ENCODE data around the gene DCT. TPM values are rescaled to one million over a fixed set of nuclear protein-coding genes. Genes with fewer than 3 reads are reported as not detected.

DCT gene
- total RNA-seq, 1 experiment from 2014 or later: not detected

DNA sequence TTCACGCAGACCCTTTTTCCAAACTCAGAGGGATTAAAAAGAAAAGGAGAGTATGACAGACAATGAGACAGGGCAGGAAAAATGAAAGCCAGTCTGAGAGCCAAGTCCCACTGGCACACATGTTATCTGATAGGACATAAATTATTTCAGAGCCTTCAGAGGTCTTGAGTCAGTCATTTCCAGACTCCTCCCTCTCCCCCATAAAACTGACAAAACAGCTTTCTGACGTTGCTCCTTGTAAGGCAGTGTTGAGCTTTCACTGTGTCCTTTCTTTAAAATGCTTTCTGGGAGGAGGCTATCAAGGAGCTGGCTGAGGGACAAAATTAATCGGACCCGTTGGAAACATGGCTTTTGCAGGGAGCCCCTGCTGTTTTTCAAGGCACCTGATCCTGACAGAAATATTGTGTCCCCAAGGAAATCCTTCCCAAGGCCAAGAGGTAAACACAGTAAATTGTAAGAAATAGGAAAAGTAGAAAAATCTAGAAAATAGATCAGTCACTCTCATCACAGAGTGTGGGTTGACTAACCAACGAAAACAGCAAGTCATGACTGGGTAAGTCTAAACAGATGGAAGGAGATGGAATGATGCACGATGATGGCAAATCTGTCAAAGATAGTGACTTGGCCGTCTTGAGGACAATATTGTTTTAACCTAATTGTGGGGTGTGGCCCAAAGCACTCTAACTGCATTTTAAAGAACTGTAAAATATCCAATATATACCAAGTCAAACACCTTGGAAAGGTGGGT lies 89.7 kb downstream of the DCT start:
- TF ChIP-seq, protein P1, sequence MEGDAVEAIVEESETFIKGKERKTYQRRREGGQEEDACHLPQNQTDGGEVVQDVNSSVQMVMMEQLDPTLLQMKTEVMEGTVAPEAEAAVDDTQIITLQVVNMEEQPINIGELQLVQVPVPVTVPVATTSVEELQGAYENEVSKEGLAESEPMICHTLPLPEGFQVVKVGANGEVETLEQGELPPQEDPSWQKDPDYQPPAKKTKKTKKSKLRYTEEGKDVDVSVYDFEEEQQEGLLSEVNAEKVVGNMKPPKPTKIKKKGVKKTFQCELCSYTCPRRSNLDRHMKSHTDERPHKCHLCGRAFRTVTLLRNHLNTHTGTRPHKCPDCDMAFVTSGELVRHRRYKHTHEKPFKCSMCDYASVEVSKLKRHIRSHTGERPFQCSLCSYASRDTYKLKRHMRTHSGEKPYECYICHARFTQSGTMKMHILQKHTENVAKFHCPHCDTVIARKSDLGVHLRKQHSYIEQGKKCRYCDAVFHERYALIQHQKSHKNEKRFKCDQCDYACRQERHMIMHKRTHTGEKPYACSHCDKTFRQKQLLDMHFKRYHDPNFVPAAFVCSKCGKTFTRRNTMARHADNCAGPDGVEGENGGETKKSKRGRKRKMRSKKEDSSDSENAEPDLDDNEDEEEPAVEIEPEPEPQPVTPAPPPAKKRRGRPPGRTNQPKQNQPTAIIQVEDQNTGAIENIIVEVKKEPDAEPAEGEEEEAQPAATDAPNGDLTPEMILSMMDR (IDR thresholded peaks at IDR 0.05; ENCODE audit: unreplicated experiment): no peak
- no peaks in the 10 kb centered on the region for H3K36me3 Mint-ChIP-seq (ENCODE audit: insufficient read depth, unreplicated experiment)
- no peaks in the 10 kb centered on the region for H3K4me1 Mint-ChIP-seq (ENCODE audit: low read depth, unreplicated experiment)
- H3K27ac Mint-ChIP-seq (ENCODE audit: unreplicated experiment): no peak overlapping the region
- CTCF ChIA-PET: no interaction called here
- no peak overlapping the region for H3K4me3 Mint-ChIP-seq (ENCODE audit: low read depth, unreplicated experiment)
- intact Hi-C loops (cut with micrococcal nuclease; ENCODE audit: unreplicated experiment): no loop called here
- BruUV-seq (replicated peaks): no TSS peak
- H3K27me3 Mint-ChIP-seq (ENCODE audit: unreplicated experiment): no peaks in the 10 kb centered on the region
- H3K9me3 Mint-ChIP-seq (ENCODE audit: low read depth, unreplicated experiment): no peaks in the 10 kb centered on the region
- DNase-seq: no peak

DNA sequence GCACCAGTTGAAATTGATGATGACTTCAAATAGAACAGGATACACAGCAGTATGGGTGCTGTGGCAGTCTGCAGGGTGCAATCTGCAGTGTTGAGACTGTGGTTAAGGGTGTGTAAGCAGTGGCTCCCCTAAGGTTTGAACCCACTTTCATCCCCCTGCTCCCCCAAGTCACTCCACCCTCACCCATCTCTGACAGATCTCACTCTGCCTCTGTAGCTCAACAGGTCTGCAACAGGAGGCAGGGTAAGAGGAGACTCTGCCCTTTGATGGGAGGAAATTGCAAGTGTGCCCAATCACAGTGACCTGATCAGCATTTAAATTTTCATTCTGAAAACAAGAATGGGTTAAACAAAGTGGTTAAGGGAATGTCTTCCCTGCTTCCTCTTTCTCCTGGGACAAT lies 92.4 kb downstream of the DCT start:
- Mint-ChIP-seq H3K36me3 (ENCODE audit: insufficient read depth, unreplicated experiment) (no peaks in the 10 kb centered on the region), H3K27me3 (ENCODE audit: unreplicated experiment) (no peaks in the 10 kb centered on the region), H3K4me1 (ENCODE audit: low read depth, unreplicated experiment) (no peaks in the 10 kb centered on the region), H3K4me3 (ENCODE audit: low read depth, unreplicated experiment) (no peak overlapping the region), H3K27ac (ENCODE audit: unreplicated experiment) (no peak overlapping the region), H3K9me3 (ENCODE audit: low read depth, unreplicated experiment) (no peaks in the 10 kb centered on the region)
- TF ChIP-seq, protein P1 (IDR thresholded peaks at IDR 0.05; ENCODE audit: unreplicated experiment): no peak
- CTCF ChIA-PET: no interaction called here
- BruUV-seq (replicated peaks): no TSS peak
- no peak for DNase-seq
- intact Hi-C loops (cut with micrococcal nuclease; ENCODE audit: unreplicated experiment): no loop called here

Other genes with a start within 250 kb of the DCT start
- gene TGDS, start 116.5 kb upstream of the DCT start, total RNA-seq (2022): 4.1 and 5.0 TPM in 2 replicates
- 3.1 and 3.4 TPM in 2 replicates for gene GPR180, start 122.2 kb upstream of the DCT start, total RNA-seq (2022)
- gene SOX21, start 232.9 kb upstream of the DCT start, total RNA-seq (2022): not detected in 2 replicates